Measurements from ENCODE around the gene LIAS.

LIAS gene

DNA sequence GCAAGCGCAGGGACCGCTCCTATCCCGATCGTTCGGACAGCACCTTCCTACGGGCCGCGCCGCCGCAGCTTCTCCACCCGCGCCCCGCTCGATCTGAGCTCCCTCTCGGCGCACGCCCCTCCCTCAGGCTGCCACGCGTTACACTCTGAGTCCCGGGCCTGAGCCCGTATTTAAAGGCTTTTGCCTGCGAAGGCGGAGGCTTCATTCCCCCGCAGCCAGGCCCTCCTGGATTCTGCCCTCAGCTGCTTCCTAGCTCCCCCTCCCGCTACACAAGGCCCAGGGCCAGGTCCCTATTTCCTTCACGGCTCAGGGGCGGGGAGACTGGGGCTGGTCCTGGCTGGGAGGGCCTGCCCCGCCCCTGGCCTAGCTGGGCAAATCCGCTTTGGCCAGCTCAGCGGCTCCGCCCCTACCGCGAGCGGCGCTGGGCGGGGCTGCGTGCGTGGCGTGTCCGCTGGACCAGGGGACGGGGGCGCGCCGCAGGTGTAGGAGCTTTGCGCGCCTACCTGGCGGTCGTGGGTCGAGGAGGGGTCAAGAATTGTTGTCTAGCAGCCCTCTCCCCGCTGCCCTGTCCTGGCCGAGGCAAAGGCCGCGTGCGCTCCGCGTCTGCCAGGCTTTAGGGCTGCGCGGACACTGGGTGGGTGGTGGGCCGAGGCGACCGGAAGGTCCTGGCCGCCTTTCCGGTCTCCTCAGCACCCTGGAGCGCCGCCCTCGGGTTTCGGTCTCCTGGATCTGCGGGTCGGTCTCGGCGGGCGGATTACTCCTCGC is 68.6 kb downstream of the LIAS start, which contains the start of gene UGDH:
Gene UGDH (minus strand): TSS at position 144 of the 765 bp plus-strand sequence. CDS start 5,927 bp downstream, outside the sequence.
- H3K27me3 ChIP-seq (ENCODE audit: control insufficient read depth in 5 of 5, insufficient read depth in 4 of 5, low read length in 5 of 5): no peaks in the 10 kb centered on the region
- peak within 1 kb of the TSS; percentile 77 to 95 (median 87) for H3K9ac ChIP-seq (ENCODE audit: low read length in 5 of 5)
- H3K27ac ChIP-seq (ENCODE audit: low read depth, low read length): peak within 1 kb of the TSS; percentile 90
- H3K4me3 ChIP-seq (ENCODE audit: low read depth in 1 of 5, low read length in 5 of 5): peak within 1 kb of the TSS; percentile 85 to 99 (median 94)
- peaks cover 0 to 24% (median 23%) of the 10 kb centered on the region in 5 donors for H3K4me1 ChIP-seq (ENCODE audit: control insufficient read depth in 5 of 5, insufficient read depth in 5 of 5, low read length in 5 of 5)
- peaks cover 0 to 3% (median 0%) of the 10 kb centered on the region in 5 donors for H3K36me3 ChIP-seq (ENCODE audit: control insufficient read depth in 5 of 5, insufficient read depth in 5 of 5, low read length in 5 of 5)
- H3K9me3 ChIP-seq (ENCODE audit: control insufficient read depth in 5 of 5, low read length in 5 of 5): no peaks in the 10 kb centered on the region

DNA sequence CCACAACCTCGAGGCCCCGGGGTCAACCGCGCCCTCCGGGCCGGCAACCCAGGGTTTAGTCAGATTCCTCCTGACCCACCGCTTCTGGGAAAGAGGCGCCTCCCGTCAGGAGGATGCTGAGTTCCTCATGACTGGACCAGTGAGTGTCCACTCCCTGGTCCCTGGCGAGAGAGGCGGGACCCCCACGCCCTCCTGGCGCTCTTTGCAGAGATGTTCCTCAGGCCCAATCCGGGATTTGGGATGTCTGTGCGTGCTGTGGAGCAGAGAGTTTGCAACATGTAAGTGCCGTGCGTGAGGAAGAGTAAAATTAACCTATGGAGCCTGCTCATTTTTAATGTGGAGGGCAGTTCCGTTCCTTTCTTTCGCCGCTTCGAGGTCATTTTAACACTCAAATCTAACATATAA is 69.2 kb downstream of the LIAS start:
- no peaks in the 10 kb centered on the region for H3K27me3 ChIP-seq (ENCODE audit: control insufficient read depth in 5 of 5, insufficient read depth in 4 of 5, low read length in 5 of 5)
- H3K4me3 ChIP-seq (ENCODE audit: low read depth in 1 of 5, low read length in 5 of 5): peak overlapping the region; percentile 66 to 99 (median 94)
- peak overlapping the region; percentile 90 for H3K27ac ChIP-seq (ENCODE audit: low read depth, low read length)
- H3K9me3 ChIP-seq (ENCODE audit: control insufficient read depth in 5 of 5, low read length in 5 of 5): no peaks in the 10 kb centered on the region
- H3K9ac ChIP-seq (ENCODE audit: low read length in 5 of 5): peak overlapping the region; percentile 56 to 95 (median 86)
- peaks cover 0 to 24% (median 23%) of the 10 kb centered on the region in 5 donors for H3K4me1 ChIP-seq (ENCODE audit: control insufficient read depth in 5 of 5, insufficient read depth in 5 of 5, low read length in 5 of 5)
- H3K36me3 ChIP-seq (ENCODE audit: control insufficient read depth in 5 of 5, insufficient read depth in 5 of 5, low read length in 5 of 5): peaks cover 0 to 4% (median 0%) of the 10 kb centered on the region in 5 donors

Data from subcutaneous abdominal adipose tissue (tissue), 5 donors.